ENCODE data around the gene MAGI1. TPM values are rescaled to one million over a fixed set of nuclear protein-coding genes. Genes with fewer than 3 reads are reported as not detected.

MAGI1 gene
- total and polyA plus RNA-seq, 2 donors (not counting 1 experiment from before 2014, with no cell fraction given): 0.10 to 0.22 TPM

DNA sequence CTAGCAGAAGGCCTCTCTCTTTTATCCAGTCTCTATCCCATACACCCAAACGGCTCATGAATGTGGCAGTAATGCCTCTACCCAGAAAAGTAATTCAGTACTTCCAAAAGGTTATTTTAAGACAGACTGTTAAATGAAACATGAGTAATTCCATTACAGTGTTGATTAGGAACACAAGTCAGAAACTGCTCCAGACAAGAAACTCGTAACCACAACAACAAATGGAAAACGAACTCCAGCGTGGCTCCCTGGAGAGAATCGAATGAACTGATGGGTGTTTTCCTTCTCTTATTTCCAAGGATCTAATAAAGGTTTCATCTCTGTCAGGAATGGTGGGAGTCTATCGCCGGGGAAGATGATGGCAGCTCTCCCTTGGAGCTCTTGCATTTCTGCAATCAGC is 228.4 kb downstream of the MAGI1 start:
- no peak overlapping the region for H3K27ac Mint-ChIP-seq
- H3K36me3 ChIP-seq (replicated peaks in 1 of 2; ENCODE audit: control extremely low read depth in 1 of 2, control insufficient read depth in 1 of 2, extremely low read depth in 1 of 2, insufficient read depth in 2 of 2, low read length in 1 of 2): no peaks in the 10 kb centered on the region

DNA sequence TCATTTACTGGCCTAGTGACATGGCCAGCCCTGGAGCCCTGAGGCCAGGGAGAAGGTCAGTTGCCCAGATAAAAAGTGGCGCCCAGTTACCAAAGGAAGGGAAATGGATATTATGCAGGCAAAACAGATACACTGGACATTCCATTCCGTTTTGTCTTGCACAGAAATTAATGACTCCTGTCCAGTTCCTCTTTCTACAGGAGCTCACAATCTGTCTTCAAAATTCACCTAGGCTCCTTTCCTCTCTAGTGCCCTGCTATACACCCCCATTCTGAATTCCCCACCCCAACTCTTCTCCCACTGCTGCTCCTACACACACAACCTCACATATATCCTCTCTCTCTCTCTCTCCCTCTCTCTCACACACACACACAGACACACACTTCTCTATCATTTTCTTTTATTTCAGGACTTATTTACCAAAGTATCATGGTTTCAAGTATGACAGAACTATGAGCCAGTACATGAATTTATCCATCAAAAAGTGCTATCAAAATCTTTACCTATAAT is 229.0 kb downstream of the MAGI1 start:
- 29% methylated on average over 1 of the region's 2 CpGs for WGBS (ENCODE audit: insufficient coverage)
- H3K79me2 ChIP-seq (ENCODE audit: control insufficient read depth, insufficient read depth, low read length): no peaks in the 10 kb centered on the region
- TF ChIP-seq CTCF (IDR thresholded peaks at IDR 0.05) (no peak), EZH2 (IDR thresholded peaks at IDR 0.05; ENCODE audit: borderline replicate concordance, insufficient read depth, low read depth, low read length, poor library complexity, severe bottlenecking) (no peak)
- no peak overlapping the region for H3K4me2 ChIP-seq (replicated peaks; ENCODE audit: low read depth, low read length, poor library complexity, severe bottlenecking)
- no peak overlapping the region for H3K4me3 ChIP-seq (ENCODE audit: control extremely low read depth in 1 of 5, extremely low read depth in 1 of 5, insufficient read depth in 1 of 5, low read depth in 2 of 5, low read length in 4 of 5)
- DNase-seq: no peak
- Mint-ChIP-seq H3K9me3 (ENCODE audit: insufficient read depth) (no peaks in the 10 kb centered on the region), H3K4me3 (no peak overlapping the region), H3K27ac (no peak overlapping the region), H3K4me1 (no peaks in the 10 kb centered on the region), H3K27me3 (peaks cover 2% of the 10 kb centered on the region)
- H4K20me1 ChIP-seq (ENCODE audit: control insufficient read depth, insufficient read depth, low read length, poor library complexity, severe bottlenecking): no peaks in the 10 kb centered on the region
- ChIA-PET POLR2A (no interaction called here), CTCF (no interaction called here)
- no peak overlapping the region for H3K9ac ChIP-seq (ENCODE audit: low read length)
- no peaks in the 10 kb centered on the region for H3K36me3 ChIP-seq (replicated peaks in 1 of 2; ENCODE audit: control extremely low read depth in 1 of 2, control insufficient read depth in 1 of 2, extremely low read depth in 1 of 2, insufficient read depth in 2 of 2, low read length in 1 of 2)
- intact Hi-C loops (cut with micrococcal nuclease): no loop called here
- H3K4me1 ChIP-seq (ENCODE audit: control insufficient read depth in 2 of 2, insufficient read depth in 2 of 2, low read length in 2 of 2): no peaks in the 10 kb centered on the region
- H3K27ac ChIP-seq (ENCODE audit: low read length in 2 of 2): no peak overlapping the region
- no peak overlapping the region for H2AFZ ChIP-seq (ENCODE audit: insufficient read depth, low read depth, low read length, poor library complexity, severe bottlenecking)
- no peak for ATAC-seq (ENCODE audit: low read depth)
- no peaks in the 10 kb centered on the region for H3K27me3 ChIP-seq (replicated peaks in 1 of 4; ENCODE audit: control extremely low read depth in 1 of 4, control insufficient read depth in 3 of 4, insufficient read depth in 4 of 4, low read length in 3 of 4)
- peaks cover 0 to 3% (median 0%) of the 10 kb centered on the region in 3 donors for H3K9me3 ChIP-seq (ENCODE audit: control extremely low read depth in 1 of 3, control insufficient read depth in 2 of 3, insufficient read depth in 1 of 3, low read length in 2 of 3)

More for the DNA sequence above, 228.4 kb downstream of the MAGI1 start:
- WGBS (ENCODE audit: insufficient coverage): 100% methylated on average over 6 of the region's 7 CpGs
- no peak overlapping the region for H2AFZ ChIP-seq (ENCODE audit: insufficient read depth, low read depth, low read length, poor library complexity, severe bottlenecking)
- intact Hi-C loops (cut with micrococcal nuclease): no loop called here
- H3K4me1 ChIP-seq (ENCODE audit: control insufficient read depth in 2 of 2, insufficient read depth in 2 of 2, low read length in 2 of 2): no peaks in the 10 kb centered on the region
- Mint-ChIP-seq H3K9me3 (ENCODE audit: insufficient read depth) (no peaks in the 10 kb centered on the region), H3K27me3 (peaks cover 2% of the 10 kb centered on the region), H3K4me1 (no peaks in the 10 kb centered on the region), H3K4me3 (no peak overlapping the region)
- H3K79me2 ChIP-seq (ENCODE audit: control insufficient read depth, insufficient read depth, low read length): no peaks in the 10 kb centered on the region
- ChIA-PET CTCF (no interaction called here), POLR2A (no interaction called here)
- no peak for DNase-seq
- TF ChIP-seq EZH2 (IDR thresholded peaks at IDR 0.05; ENCODE audit: borderline replicate concordance, insufficient read depth, low read depth, low read length, poor library complexity, severe bottlenecking): no peak
- no peak for TF ChIP-seq CTCF (IDR thresholded peaks at IDR 0.05)
- no peak overlapping the region for H3K9ac ChIP-seq (ENCODE audit: low read length)
- H3K9me3 ChIP-seq (ENCODE audit: control extremely low read depth in 1 of 3, control insufficient read depth in 2 of 3, insufficient read depth in 1 of 3, low read length in 2 of 3): peaks cover 0 to 3% (median 0%) of the 10 kb centered on the region in 3 donors
- H3K27me3 ChIP-seq (replicated peaks in 1 of 4; ENCODE audit: control extremely low read depth in 1 of 4, control insufficient read depth in 3 of 4, insufficient read depth in 4 of 4, low read length in 3 of 4): no peaks in the 10 kb centered on the region
- no peaks in the 10 kb centered on the region for H4K20me1 ChIP-seq (ENCODE audit: control insufficient read depth, insufficient read depth, low read length, poor library complexity, severe bottlenecking)
- H3K4me2 ChIP-seq (replicated peaks; ENCODE audit: low read depth, low read length, poor library complexity, severe bottlenecking): no peak overlapping the region
- ATAC-seq (ENCODE audit: low read depth): no peak
- no peak overlapping the region for H3K4me3 ChIP-seq (ENCODE audit: control extremely low read depth in 1 of 5, extremely low read depth in 1 of 5, insufficient read depth in 1 of 5, low read depth in 2 of 5, low read length in 4 of 5)
- H3K27ac ChIP-seq (ENCODE audit: low read length in 2 of 2): no peak overlapping the region
